Kidney epithelial cell (primary cell): ENCODE measurements around the gene B4GALT5. TPM values are rescaled to one million over a fixed set of nuclear protein-coding genes. Genes with fewer than 3 reads are reported as not detected.

ENCODE experiments used
- DNase-seq: peaks from one replicate; pipeline ENCODE4 v3.0.0-alpha.2; 2010; ENCODE audit warnings: low read depth
- H3K27me3 ChIP-seq: 2 replicates; pipeline ENCODE4 v1.6.0; 2011; ENCODE audit warnings: low read length; ENCODE audit not compliant: control insufficient read depth, insufficient read depth
- H3K36me3 ChIP-seq: 2 replicates; pipeline ENCODE4 v1.5.1; 2011; ENCODE audit warnings: low read length; ENCODE audit not compliant: control insufficient read depth, insufficient read depth
- H3K4me3 ChIP-seq: 2 replicates; pipeline ENCODE4 v1.5.1; 2011; ENCODE audit warnings: low read depth, mild to moderate bottlenecking, control low read depth, low read length
- total RNA-seq: library from RNA; depleted of rRNA; stranded (reverse); fragments of >200 nt; gene quantifications from 2 replicates; pipeline ENCODE4 v1.2.3, GENCODE V29; 2015
- TF ChIP-seq, protein P1 (sequence below): IDR thresholded peaks from 2 replicates; pipeline ENCODE4 v1.5.1; 2011; ENCODE audit warnings: mild to moderate bottlenecking, moderate library complexity, low read length, control low read depth, inconsistent platforms; ENCODE audit not compliant: insufficient read depth, poor library complexity, severe bottlenecking

Gene B4GALT5
- total RNA-seq, 1 donor from 2014 or later: 67.6 TPM

DNA sequence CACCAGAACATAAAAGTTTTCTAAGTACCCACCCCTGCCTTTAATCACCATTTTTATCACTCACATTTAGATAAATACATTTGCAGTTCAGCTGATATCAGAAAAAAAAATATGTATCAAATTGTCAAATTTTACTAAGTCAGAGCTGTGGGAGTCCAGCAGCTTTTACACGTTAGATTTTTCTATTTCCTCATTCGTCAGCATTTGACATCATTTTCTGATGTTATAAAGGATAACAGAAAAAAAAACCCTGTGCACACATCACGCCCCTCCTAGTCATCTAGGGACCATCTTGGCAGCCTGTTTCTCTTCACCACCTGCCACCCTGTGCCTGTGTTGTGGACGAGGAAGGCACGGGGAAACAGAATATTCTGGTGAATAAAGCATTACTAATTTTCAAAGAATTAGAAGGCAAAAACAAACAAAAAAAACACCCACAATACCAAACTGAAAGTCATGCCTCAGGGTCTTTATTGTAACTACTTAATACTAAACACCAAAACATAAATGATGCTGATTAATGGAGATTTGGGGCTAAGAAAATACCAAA, 12.4 kb downstream of the B4GALT5 start:
- DNase-seq: no peak
- Histone ChIP-seq H3K36me3 (no peaks in the 10 kb centered on the region), H3K27me3 (no peaks in the 10 kb centered on the region), H3K4me3 (no peak overlapping the region)
- TF ChIP-seq, protein P1, sequence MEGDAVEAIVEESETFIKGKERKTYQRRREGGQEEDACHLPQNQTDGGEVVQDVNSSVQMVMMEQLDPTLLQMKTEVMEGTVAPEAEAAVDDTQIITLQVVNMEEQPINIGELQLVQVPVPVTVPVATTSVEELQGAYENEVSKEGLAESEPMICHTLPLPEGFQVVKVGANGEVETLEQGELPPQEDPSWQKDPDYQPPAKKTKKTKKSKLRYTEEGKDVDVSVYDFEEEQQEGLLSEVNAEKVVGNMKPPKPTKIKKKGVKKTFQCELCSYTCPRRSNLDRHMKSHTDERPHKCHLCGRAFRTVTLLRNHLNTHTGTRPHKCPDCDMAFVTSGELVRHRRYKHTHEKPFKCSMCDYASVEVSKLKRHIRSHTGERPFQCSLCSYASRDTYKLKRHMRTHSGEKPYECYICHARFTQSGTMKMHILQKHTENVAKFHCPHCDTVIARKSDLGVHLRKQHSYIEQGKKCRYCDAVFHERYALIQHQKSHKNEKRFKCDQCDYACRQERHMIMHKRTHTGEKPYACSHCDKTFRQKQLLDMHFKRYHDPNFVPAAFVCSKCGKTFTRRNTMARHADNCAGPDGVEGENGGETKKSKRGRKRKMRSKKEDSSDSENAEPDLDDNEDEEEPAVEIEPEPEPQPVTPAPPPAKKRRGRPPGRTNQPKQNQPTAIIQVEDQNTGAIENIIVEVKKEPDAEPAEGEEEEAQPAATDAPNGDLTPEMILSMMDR: no peak

DNA sequence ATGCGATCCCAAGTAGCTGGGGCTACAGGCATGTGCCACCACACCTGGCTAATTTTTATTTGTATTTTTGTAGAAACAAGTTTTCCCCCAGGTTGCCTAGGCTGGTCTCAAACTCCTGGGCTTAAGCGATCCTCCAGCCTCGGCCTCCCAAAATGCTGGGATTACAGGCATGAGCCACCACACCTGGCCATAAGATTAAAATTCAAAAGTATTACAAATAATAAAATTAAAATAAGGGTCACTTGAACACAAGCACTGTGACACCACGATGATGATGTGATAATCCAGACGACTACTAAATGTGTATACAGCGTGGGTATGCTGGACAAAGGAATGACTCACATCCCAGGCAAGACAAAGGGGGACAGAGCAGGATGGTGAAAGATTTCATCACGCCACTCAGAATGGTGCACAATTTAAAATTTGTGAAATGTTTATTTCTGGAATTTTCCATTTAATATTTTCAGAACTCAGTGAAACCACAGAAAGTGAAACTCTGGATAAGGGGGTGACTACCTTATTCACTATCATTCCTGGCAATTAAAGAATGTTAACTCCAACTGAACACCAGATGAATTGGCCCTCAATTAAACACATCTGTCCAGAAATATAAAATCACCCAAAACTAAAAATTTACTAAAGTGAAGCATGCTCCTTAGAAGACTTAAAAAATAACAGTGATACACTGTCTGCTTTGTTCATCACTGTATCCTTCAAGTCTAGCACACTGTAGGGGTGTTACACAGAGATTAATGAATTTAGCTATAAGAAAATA, 13.1 kb downstream of the B4GALT5 start:
- no peak for DNase-seq
- no peaks in the 10 kb centered on the region for H3K36me3 ChIP-seq
- no peak overlapping the region for H3K4me3 ChIP-seq
- no peaks in the 10 kb centered on the region for H3K27me3 ChIP-seq
- TF ChIP-seq, protein P1: no peak

DNA sequence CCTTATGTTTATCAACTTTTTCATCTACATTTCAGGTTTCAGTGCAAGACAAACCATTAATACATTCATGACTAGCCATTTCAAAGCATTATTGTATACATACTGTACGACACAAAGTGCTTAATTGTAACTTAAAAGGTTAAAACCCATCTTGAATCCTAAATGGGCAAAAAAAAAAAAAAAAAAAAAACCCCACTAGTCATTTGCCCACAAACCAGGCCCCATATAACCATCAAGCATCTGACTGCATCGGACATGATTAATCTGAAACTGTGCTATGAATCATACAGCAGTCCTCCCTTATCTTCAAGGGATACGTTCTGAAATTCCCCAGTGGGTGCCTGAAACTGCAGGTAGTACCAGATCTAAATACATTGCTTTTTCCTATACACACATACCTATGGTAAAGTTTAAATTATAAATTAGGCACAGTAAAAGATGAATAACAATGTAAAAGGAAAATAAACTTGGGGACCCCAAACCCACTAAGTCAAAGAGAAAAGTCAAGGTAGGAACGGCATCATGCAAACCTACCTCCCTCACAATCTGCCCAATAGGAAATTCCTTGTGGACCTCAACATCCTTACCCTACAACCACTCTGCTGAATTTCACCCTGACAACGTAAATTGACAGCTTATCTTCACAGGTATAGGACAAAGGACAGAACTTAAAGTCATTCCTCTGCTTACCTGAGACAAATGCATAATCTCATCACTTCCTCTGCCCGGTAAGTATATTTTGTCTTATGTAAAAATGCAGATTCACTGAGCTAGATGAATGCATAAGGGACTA, 14.3 kb downstream of the B4GALT5 start:
- TF ChIP-seq, protein P1: no peak
- no peaks in the 10 kb centered on the region for H3K36me3 ChIP-seq
- no peak for DNase-seq
- H3K27me3 ChIP-seq: no peaks in the 10 kb centered on the region
- no peak overlapping the region for H3K4me3 ChIP-seq

DNA sequence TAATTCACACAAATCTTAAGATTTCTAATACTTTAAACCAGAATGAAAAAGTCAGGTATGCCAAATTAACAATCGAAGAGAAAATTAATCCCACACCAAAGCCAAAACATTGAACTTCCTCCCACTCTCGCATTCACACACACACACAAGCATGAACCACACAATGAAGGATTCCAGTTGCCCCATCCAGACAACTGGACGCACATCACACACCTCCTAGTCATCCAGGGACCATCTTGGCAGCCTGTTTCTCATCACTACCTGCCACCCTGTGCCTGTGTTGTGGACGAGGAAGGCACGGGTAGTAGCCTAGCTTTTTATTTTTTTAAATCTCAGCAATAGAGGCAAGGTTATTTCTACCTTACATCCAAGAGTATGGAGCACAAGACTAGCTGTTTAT, 15.2 kb downstream of the B4GALT5 start:
- H3K4me3 ChIP-seq: no peak overlapping the region
- H3K27me3 ChIP-seq: no peaks in the 10 kb centered on the region
- H3K36me3 ChIP-seq: no peaks in the 10 kb centered on the region
- TF ChIP-seq, protein P1: no peak
- DNase-seq: no peak

DNA sequence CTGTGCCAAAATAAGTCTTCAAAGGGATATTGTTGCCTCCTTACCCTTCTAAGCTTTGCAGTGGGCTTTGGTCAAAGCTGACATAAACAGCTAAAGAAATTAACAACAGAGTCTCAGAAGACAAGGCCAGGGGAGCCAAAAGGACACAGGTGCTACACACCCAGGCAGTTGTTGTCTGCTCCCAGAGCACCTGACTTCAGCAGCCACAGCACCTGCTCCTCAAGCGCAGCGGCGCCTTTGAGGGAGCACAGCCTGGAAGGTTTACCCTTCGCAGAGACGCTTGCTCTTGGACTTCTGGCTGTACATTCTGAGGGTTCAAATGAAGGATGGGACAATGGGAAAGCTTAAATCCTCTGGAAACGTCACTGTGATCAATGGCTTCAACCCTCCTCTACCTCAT, 16.6 kb downstream of the B4GALT5 start:
- no peaks in the 10 kb centered on the region for H3K36me3 ChIP-seq
- TF ChIP-seq, protein P1: no peak
- H3K4me3 ChIP-seq: no peak overlapping the region
- no peak for DNase-seq
- H3K27me3 ChIP-seq: no peaks in the 10 kb centered on the region
